ENCODE measurements around the gene THRA.

DNA sequence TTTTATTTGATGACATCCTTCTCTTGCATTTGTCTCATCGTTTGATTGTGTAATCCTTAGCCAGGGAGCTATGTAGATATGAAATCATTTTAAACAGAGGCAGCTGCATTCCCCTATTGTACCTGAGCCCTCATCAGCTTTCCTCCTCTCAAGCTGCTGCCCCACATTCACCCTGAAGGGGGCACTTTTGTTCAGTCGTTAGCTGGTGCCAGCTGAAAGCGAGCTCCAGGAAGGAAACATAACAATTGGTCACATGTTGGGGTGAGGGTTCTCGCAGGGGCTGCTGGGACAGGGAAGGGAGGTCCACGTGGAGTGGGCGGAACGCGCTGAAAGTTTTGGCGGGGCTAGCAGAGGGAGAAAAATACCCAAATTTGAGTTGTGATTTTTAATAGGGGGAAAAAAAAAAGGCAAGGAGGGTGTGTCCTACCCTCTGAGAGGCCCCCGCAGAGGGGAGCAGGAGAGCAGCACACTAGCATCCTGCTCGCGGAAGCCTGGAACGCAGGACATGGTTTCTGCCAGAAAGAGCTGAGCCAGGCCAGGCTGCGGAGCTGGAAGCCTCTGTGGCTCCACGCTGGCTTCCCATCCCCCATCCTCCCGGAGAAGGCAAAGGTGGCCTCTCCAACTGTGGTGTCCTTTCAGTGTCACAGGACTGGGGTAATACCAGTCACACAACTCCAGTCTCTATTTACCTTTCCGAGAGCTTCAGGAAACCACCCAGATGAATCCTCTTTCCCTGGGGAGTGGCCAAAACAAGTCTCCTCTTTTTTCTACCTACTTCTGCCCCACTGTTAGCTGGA is 50.5 kb downstream of the THRA start:
- TF ChIP-seq, protein P1, sequence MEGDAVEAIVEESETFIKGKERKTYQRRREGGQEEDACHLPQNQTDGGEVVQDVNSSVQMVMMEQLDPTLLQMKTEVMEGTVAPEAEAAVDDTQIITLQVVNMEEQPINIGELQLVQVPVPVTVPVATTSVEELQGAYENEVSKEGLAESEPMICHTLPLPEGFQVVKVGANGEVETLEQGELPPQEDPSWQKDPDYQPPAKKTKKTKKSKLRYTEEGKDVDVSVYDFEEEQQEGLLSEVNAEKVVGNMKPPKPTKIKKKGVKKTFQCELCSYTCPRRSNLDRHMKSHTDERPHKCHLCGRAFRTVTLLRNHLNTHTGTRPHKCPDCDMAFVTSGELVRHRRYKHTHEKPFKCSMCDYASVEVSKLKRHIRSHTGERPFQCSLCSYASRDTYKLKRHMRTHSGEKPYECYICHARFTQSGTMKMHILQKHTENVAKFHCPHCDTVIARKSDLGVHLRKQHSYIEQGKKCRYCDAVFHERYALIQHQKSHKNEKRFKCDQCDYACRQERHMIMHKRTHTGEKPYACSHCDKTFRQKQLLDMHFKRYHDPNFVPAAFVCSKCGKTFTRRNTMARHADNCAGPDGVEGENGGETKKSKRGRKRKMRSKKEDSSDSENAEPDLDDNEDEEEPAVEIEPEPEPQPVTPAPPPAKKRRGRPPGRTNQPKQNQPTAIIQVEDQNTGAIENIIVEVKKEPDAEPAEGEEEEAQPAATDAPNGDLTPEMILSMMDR (conservative IDR thresholded peaks at IDR 0.05) = peak; percentile 91
- TF ChIP-seq ZFX (IDR thresholded peaks at IDR 0.05) = no peak

All from C4-2B (cell line).